Stimulated activated effector memory CD8-positive, alpha-beta T cell treated with anti-CD3 and anti-CD28 coated beads, Interleukin-12 subunit alpha, Interleukin-12 subunit beta, amount 100 ng/mL, for 72 hours (primary cell): ENCODE measurements around the gene GALNT4.
A peak's percentile ranks its signal among the peaks of the same experiment; 100 is the strongest.

Source experiments
- ATAC-seq: fragments of 150-1000 bp; cut with Tn5 transposase; 2 replicates; pipeline ENCODE4 v1.10.0; 2021
- DNase-seq, 2 donors: peaks; one replicate each; pipeline ENCODE4 v3.0.0; 2021 to 2022; ENCODE audit warnings: low spot score in 2 of 2
- H3K27ac Mint-ChIP-seq: one replicate; pipeline ENCODE4 v1.8.0; 2022; ENCODE audit warnings: mild to moderate bottlenecking, mixed read lengths
- H3K36me3 Mint-ChIP-seq: one replicate; pipeline ENCODE4 v1.8.0; 2022; ENCODE audit warnings: mild to moderate bottlenecking, mixed read lengths
- H3K4me1 Mint-ChIP-seq: one replicate; pipeline ENCODE4 v1.8.0; 2022; ENCODE audit warnings: mixed read lengths
- H3K4me3 Mint-ChIP-seq: one replicate; pipeline ENCODE4 v1.8.0; 2022; ENCODE audit warnings: mild to moderate bottlenecking, mixed read lengths
- H3K9me3 Mint-ChIP-seq: one replicate; pipeline ENCODE4 v1.8.0; 2022; ENCODE audit warnings: mixed read lengths

The GALNT4 gene

GRCh38 chr12:89484470-89484869 is 40.1 kb downstream of the GALNT4 start:
- Mint-ChIP-seq H3K9me3 (no peaks in the 10 kb centered on the region), H3K4me1 (peaks cover 23% of the 10 kb centered on the region), H3K4me3 (no peak overlapping the region), H3K27ac (no peak overlapping the region), H3K36me3 (peaks cover 69% of the 10 kb centered on the region)
- ATAC-seq (no peak), DNase-seq (no peak)

DNA sequence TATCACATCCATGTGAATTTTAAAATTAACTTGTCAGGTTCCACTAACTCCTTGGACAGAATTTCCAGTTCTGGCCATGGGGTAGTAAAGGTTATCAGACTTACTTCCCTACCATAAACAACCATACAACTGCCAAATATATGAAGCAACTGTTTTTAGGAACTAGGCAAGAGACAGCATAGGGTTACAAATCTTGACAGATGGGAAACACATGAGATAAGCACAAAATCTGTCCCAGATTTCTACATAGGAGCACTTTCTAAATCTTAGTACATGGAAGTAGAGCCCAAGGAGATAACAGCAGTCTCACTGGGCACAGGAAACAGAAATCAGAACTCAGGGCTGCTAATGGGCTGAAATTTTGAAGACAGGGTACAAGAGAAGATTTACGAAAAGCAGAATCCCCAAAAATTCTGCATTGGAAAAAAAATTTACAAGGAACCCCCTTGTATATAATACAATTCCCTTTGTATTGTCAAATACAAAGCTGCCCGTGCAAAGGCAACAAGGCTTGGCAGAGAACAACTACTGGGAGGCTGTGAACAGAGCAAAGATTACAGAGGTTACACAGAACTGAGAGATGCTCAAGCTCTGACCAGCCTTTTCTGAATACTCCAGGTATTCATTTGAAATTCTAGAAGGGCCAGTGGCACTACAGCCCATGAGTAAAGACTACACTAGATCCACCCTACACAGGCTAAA is 43.2 kb downstream of the GALNT4 start:
- no peak overlapping the region for H3K27ac Mint-ChIP-seq
- no peak overlapping the region for H3K4me3 Mint-ChIP-seq
- H3K36me3 Mint-ChIP-seq, result peaks cover 41% of the 10 kb centered on the region
- peaks cover 33% of the 10 kb centered on the region for H3K4me1 Mint-ChIP-seq
- H3K9me3 Mint-ChIP-seq, result no peaks in the 10 kb centered on the region
- ATAC-seq (no peak), DNase-seq (no peak)

- Mint-ChIP-seq H3K9me3 (no peaks in the 10 kb centered on the region), H3K36me3 (peaks cover 31% of the 10 kb centered on the region), H3K4me1 (peaks cover 33% of the 10 kb centered on the region), H3K4me3 (no peak overlapping the region), H3K27ac (no peak overlapping the region)
- ATAC-seq (no peak), DNase-seq (no peak)
Observed at GRCh38 chr12:89479982-89480381, 44.6 kb downstream of the GALNT4 start.

- H3K36me3 Mint-ChIP-seq, result peaks cover 21% of the 10 kb centered on the region
- peak overlapping the region; percentile 50 for H3K27ac Mint-ChIP-seq
- DNase-seq (no peak), ATAC-seq (peak; percentile 68)
- peaks cover 44% of the 10 kb centered on the region for H3K4me1 Mint-ChIP-seq
- H3K9me3 Mint-ChIP-seq, result no peaks in the 10 kb centered on the region
- peak overlapping the region; percentile 36 for H3K4me3 Mint-ChIP-seq
Observed at GRCh38 chr12:89477633-89478279, 46.8 kb downstream of the GALNT4 start.

DNA sequence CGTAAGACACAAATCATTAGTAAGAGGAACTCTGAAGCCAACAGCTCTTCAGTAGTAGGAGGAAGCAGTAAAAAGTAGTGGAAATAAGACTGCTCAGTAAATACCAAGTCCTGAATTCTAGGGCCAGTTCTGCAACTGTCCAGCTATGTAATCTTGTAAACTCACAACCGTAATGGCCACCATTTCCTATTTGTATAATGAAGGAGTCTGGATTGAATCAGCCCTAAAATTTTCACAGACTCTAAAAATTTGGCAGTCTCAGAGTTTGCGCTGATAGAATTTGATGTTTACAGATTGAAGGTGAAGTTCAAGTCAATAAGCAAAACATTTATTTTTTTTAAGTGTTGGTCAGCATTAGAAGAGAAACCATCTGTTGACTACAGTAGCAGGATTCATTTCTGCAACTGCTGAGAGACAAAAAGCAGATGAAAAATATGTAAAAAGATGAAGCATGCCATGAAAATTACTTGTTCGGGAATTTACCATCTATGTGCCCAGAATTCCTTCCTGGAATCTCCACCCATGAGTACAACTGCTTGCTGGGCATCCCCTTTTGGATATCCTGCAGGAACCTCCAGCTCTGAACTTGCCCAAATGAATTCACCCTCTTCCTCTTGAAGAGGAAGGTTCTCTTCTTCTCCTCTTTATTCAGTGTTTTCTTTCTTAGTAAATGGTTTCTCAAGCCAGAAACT is 47.5 kb downstream of the GALNT4 start:
- DNase-seq (no peak), ATAC-seq (no peak)
- H3K27ac Mint-ChIP-seq, result peak overlapping the region; percentile 50
- peak overlapping the region; percentile 36 for H3K4me3 Mint-ChIP-seq
- no peaks in the 10 kb centered on the region for H3K9me3 Mint-ChIP-seq
- H3K4me1 Mint-ChIP-seq, result peaks cover 47% of the 10 kb centered on the region
- H3K36me3 Mint-ChIP-seq, result peaks cover 25% of the 10 kb centered on the region

GRCh38 chr12:89476232-89476631 is 48.4 kb downstream of the GALNT4 start:
- Mint-ChIP-seq H3K27ac (peak overlapping the region; percentile 50), H3K9me3 (no peaks in the 10 kb centered on the region), H3K36me3 (peaks cover 28% of the 10 kb centered on the region), H3K4me1 (peaks cover 51% of the 10 kb centered on the region), H3K4me3 (peak overlapping the region; percentile 13)
- no peak for DNase-seq
- peak; percentile 33 for ATAC-seq

GRCh38 chr12:89475203-89475990 is 49.2 kb downstream of the GALNT4 start:
- Mint-ChIP-seq H3K4me1 (peaks cover 59% of the 10 kb centered on the region), H3K4me3 (peak overlapping the region; percentile 28), H3K27ac (peak overlapping the region; percentile 80), H3K9me3 (no peaks in the 10 kb centered on the region), H3K36me3 (peaks cover 28% of the 10 kb centered on the region)
- DNase-seq (no peak), ATAC-seq (no peak)

DNA sequence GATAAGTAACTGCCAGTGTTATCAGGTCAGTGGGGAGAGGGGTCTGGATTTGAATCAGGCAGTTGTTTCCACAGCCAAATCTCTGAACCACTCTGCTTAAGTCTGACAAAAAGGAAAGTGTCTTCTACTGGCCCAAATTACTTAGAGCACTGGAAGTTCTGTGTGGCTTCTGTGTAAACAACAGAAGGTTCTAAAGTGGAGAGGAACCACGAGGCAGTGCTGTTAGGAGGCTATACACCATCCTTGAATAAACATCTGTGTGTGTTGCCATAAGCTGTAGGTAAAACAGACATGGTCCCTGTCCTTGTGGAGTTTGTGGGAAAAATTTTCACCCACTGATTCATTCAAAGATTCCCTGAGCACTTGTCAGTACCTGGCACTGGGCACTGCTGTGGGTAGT is 50.0 kb downstream of the GALNT4 start:
- no peak for DNase-seq
- peak overlapping the region; percentile 28 for H3K4me3 Mint-ChIP-seq
- H3K4me1 Mint-ChIP-seq, result peaks cover 64% of the 10 kb centered on the region
- no peaks in the 10 kb centered on the region for H3K9me3 Mint-ChIP-seq
- H3K27ac Mint-ChIP-seq, result peak overlapping the region; percentile 80
- peaks cover 22% of the 10 kb centered on the region for H3K36me3 Mint-ChIP-seq
- ATAC-seq, result peak; percentile 42
